Neural crest cell (in vitro differentiated cells): ENCODE measurements around the gene DQX1. TPM values are rescaled to one million over a fixed set of nuclear protein-coding genes. Genes with fewer than 3 reads are reported as not detected.

Experiments
- DNase-seq: peaks from one replicate; pipeline ENCODE4 v3.0.0; 2021; ENCODE audit warnings: low read depth, mixed read lengths, low spot score
- H3K27ac Mint-ChIP-seq: one replicate; pipeline ENCODE4 v1.8.0; 2021; ENCODE audit warnings: mild to moderate bottlenecking, mixed read lengths; ENCODE audit not compliant: unreplicated experiment
- H3K27me3 Mint-ChIP-seq: 2 replicates; pipeline ENCODE4 v1.8.0; 2021; ENCODE audit warnings: low read depth, mild to moderate bottlenecking, mixed read lengths
- H3K36me3 Mint-ChIP-seq: 2 replicates; pipeline ENCODE4 v1.8.0; 2021; ENCODE audit warnings: low read depth, mild to moderate bottlenecking, mixed read lengths
- H3K4me1 Mint-ChIP-seq: 2 replicates; pipeline ENCODE4 v1.8.0; 2021; ENCODE audit warnings: mixed read lengths
- H3K4me3 Mint-ChIP-seq: one replicate; pipeline ENCODE4 v1.8.0; 2021; ENCODE audit warnings: mild to moderate bottlenecking, mixed read lengths
- H3K9me3 Mint-ChIP-seq: 2 replicates; pipeline ENCODE4 v1.8.0; 2021; ENCODE audit warnings: mixed read lengths
- total RNA-seq: library from RNA; stranded (reverse); gene quantifications from 2 replicates; pipeline ENCODE4 v1.2.1, GENCODE V29; 2021
- TF ChIP-seq, protein P1 (sequence below): fragments of 200-600 bp; sonication (generic); conservative IDR thresholded peaks from 2 replicates; pipeline ENCODE4 v1.5.0; 2021; ENCODE audit warnings: antibody characterized with exemption, mild to moderate bottlenecking

DQX1 gene
- total RNA-seq, 1 donor from 2014 or later: 0.49 TPM

GRCh38 chr2:74529357-74530238 lies 3.6 kb upstream of the DQX1 start, which contains the start of the genes AUP1 and HTRA2:
TSS of gene AUP1 (minus strand) at chr2:74529706. CDS start at chr2:74529629, 77 bp downstream.
TSS of gene HTRA2 (plus strand) at chr2:74529933. CDS start at chr2:74530007, 74 bp downstream.
- DNase-seq: peak; percentile 93
- H3K27ac Mint-ChIP-seq: peak within 1 kb of the TSS; percentile 98
- H3K4me1 Mint-ChIP-seq: peaks cover 39% of the 10 kb centered on the region
- H3K9me3 Mint-ChIP-seq: peaks cover 2% of the 10 kb centered on the region
- TF ChIP-seq, protein P1, sequence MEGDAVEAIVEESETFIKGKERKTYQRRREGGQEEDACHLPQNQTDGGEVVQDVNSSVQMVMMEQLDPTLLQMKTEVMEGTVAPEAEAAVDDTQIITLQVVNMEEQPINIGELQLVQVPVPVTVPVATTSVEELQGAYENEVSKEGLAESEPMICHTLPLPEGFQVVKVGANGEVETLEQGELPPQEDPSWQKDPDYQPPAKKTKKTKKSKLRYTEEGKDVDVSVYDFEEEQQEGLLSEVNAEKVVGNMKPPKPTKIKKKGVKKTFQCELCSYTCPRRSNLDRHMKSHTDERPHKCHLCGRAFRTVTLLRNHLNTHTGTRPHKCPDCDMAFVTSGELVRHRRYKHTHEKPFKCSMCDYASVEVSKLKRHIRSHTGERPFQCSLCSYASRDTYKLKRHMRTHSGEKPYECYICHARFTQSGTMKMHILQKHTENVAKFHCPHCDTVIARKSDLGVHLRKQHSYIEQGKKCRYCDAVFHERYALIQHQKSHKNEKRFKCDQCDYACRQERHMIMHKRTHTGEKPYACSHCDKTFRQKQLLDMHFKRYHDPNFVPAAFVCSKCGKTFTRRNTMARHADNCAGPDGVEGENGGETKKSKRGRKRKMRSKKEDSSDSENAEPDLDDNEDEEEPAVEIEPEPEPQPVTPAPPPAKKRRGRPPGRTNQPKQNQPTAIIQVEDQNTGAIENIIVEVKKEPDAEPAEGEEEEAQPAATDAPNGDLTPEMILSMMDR: no peak
- peak within 1 kb of the TSS; percentile 98 for H3K4me3 Mint-ChIP-seq
- peaks cover 3% of the 10 kb centered on the region for H3K27me3 Mint-ChIP-seq
- H3K36me3 Mint-ChIP-seq: peaks cover 17% of the 10 kb centered on the region

GRCh38 chr2:74528600-74529356 lies 2.7 kb upstream of the DQX1 start:
- peak overlapping the region; percentile 98 for H3K4me3 Mint-ChIP-seq
- TF ChIP-seq, protein P1: no peak
- H3K27ac Mint-ChIP-seq: peak overlapping the region; percentile 98
- peaks cover 6% of the 10 kb centered on the region for H3K27me3 Mint-ChIP-seq
- peaks cover 39% of the 10 kb centered on the region for H3K4me1 Mint-ChIP-seq
- H3K9me3 Mint-ChIP-seq: peaks cover 2% of the 10 kb centered on the region
- no peak for DNase-seq
- H3K36me3 Mint-ChIP-seq: peaks cover 17% of the 10 kb centered on the region

DNA sequence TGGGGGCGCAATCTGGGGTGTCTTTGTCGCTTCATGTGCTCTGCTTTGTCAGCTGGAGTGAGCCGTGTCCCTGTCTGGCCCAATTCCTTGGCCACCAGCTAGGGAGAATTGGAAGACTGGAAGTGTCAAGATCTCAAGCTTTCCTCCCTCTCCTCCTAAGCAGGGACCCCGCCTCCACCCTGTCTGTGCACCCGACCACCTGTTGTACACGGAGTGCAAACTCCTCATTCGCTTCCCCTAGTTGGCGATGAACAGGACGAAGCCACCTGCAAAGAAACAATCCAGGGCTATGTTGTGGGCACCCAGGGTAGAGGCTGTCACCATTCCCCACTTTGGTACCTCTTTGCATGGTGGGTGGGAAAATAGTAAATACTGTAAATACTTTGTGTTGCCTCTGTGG lies 1.7 kb upstream of the DQX1 start:
- Mint-ChIP-seq H3K27ac (no peak overlapping the region), H3K4me3 (peak overlapping the region; percentile 98), H3K36me3 (peaks cover 14% of the 10 kb centered on the region), H3K27me3 (peaks cover 14% of the 10 kb centered on the region), H3K9me3 (peaks cover 2% of the 10 kb centered on the region), H3K4me1 (peaks cover 38% of the 10 kb centered on the region)
- DNase-seq: no peak
- TF ChIP-seq, protein P1: no peak

GRCh38 chr2:74526649-74527230 lies 709 bp upstream of the DQX1 start:
- Mint-ChIP-seq H3K4me3 (peak overlapping the region; percentile 90), H3K27ac (no peak overlapping the region), H3K36me3 (peaks cover 14% of the 10 kb centered on the region), H3K9me3 (peaks cover 2% of the 10 kb centered on the region), H3K4me1 (peaks cover 28% of the 10 kb centered on the region), H3K27me3 (peaks cover 24% of the 10 kb centered on the region)
- DNase-seq: no peak
- TF ChIP-seq, protein P1: no peak
